Testis (tissue), 2 donors: Measurements from ENCODE around the gene ICAM4.

Source experiments
- POLR2A ChIP-seq: fragments of 450-650 bp; IDR thresholded peaks from one replicate; pipeline ENCODE4 v1.6.1; 2017; ENCODE audit warnings: antibody characterized with exemption, mild to moderate bottlenecking, moderate library complexity
- TF ChIP-seq, protein P1 (sequence below), 3 experiments: fragments of 450-650 bp in 2 of 3; fragments of 200-600 bp in 1 of 3; sonication (generic) in 1 of 3; IDR thresholded peaks; one replicate each; pipeline ENCODE4 v1.5.1; 2016 to 2019; ENCODE audit warnings: antibody characterized with exemption in 3 of 3, mild to moderate bottlenecking in 2 of 3, moderate library complexity in 1 of 3

DNA sequence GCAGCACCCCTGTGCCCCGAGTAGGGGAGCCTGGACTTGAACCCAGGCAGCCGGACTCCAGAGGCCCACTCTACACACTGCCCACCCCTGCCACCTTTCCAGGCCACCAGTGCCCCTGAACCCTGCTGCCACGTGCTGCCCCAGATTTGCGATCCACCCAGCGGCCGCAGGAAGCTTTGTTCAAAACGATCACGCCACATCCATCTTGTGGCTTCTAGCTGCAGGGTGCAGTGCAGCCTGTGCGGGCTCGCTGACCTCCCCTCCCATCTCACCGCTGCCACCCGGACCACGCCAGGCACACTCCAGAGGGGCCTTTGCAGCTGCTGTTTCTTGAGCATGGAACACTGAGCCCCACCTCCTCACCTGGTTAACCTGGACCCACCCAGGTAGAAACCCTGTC lies 42.8 kb downstream of the ICAM4 start:
- no peak for TF ChIP-seq POLR2A
- TF ChIP-seq, protein P1, sequence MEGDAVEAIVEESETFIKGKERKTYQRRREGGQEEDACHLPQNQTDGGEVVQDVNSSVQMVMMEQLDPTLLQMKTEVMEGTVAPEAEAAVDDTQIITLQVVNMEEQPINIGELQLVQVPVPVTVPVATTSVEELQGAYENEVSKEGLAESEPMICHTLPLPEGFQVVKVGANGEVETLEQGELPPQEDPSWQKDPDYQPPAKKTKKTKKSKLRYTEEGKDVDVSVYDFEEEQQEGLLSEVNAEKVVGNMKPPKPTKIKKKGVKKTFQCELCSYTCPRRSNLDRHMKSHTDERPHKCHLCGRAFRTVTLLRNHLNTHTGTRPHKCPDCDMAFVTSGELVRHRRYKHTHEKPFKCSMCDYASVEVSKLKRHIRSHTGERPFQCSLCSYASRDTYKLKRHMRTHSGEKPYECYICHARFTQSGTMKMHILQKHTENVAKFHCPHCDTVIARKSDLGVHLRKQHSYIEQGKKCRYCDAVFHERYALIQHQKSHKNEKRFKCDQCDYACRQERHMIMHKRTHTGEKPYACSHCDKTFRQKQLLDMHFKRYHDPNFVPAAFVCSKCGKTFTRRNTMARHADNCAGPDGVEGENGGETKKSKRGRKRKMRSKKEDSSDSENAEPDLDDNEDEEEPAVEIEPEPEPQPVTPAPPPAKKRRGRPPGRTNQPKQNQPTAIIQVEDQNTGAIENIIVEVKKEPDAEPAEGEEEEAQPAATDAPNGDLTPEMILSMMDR (IDR thresholded peaks at IDR 0.05) = no peak
